Stimulated activated CD4-positive, alpha-beta T cell treated with anti-CD3 and anti-CD28 coated beads, Interleukin-15, amount 100 ng/mL, for 48 hours (primary cell): ENCODE measurements around the gene PAAF1.
"Not testable (repeated sequence)": the region's sequence is repeated elsewhere in the genome, so short reads cannot be mapped to it uniquely, and the experiment has no call there.

Experiments used
- DNase-seq, 2 donors: peaks; one replicate each; pipeline ENCODE4 v3.0.0-alpha.2; 2020; ENCODE audit warnings: low read depth in 2 of 2

The PAAF1 gene

DNA sequence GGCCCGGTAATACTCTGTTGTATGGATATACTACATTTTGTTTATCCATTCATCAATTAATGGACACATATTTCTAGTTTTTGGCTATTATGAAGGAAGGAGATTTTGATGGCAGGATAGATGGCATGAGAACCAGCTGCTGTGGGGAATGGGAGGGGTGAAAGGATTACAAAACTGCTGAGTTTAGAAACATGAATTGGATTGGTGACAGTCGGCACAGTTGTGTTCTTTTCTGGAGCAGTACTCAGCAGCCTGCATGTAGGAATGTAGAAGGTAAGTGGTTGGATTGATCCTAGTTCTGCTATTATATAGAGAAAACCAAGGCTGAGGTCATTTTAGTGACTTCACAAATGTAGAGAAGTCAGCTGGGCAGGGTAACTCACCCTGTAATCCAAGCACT, 7.1 kb downstream of the PAAF1 start:
- no peak for DNase-seq

GRCh38 chr11:73888244-73888643, 11.4 kb downstream of the PAAF1 start:
- DNase-seq: no peak

- DNase-seq: no peak
Observed at GRCh38 chr11:73889019-73889418, 12.2 kb downstream of the PAAF1 start.

GRCh38 chr11:73889536-73889935, 12.7 kb downstream of the PAAF1 start:
- no peak for DNase-seq

GRCh38 chr11:73893041-73893440, 16.2 kb downstream of the PAAF1 start:
- DNase-seq: no peak

DNA sequence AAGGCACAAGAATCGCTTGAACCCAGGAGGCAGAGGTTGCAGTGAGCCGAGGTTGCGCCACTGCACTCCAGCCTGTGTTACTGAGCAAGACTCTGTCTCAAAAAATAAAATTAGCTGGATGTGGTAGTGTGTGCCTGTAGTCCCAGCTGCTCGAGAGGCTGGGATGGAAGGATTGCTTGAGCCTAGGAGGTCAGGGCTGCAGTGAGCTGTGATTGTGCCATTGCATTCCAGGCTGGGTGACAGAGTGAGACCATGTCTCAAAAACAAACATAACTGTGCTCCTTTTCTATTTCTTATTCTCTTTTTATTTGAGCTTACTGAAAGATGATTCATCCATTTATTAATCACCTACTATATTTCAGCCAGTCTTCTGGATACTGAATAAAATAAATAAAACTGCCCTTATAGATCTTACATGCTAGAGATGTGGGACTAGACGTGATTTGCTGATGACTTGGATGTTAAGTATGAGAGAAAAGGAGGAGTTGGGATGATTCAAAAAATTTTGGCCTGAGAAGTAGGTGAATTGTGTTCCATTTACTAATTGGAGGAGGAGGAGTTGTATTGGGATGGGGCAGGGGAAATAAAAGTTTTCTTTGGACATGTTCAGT, 18.0 kb downstream of the PAAF1 start:
- DNase-seq: no peak

DNA sequence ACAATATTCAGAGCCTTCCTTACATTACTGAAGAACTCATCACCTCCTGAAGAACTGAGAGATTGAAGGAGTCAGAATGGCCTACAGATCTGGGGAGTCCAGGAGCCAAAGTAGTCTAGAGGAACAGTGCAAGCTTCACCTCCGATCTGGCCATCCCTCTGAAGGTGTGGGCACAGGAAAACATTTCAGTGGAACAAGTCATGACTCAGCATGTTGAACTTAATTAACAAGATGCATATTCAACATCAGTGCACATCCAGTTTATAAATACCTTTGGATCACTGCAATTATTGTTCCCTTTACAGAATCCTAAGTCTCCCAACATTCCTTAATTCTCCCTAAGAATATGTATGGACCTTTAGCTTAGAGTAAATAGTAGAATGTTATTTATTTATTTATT, 25.5 kb downstream of the PAAF1 start:
- no peak for DNase-seq

DNA sequence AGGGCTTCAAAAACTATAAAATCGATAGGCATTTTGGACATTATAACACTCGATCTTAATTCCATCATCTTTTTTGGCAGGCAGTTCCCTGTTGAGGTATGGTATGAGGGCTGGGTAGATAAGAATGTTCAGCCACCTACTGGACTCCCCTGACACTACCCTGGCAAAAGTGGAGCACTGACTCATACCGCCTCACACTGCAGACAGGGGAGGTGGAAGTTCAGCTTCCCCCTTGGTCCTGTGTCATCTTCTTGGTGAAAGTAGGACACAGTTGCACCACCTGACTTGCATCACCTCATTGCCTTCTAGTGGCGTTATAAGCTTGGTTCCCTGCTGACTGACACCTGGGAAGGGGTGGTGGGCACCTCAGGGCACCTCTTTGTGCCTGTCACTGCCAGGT, 30.4 kb downstream of the PAAF1 start:
- DNase-seq: no peak

GRCh38 chr11:73912026-73912425, 35.2 kb downstream of the PAAF1 start:
- DNase-seq: no peak

DNA sequence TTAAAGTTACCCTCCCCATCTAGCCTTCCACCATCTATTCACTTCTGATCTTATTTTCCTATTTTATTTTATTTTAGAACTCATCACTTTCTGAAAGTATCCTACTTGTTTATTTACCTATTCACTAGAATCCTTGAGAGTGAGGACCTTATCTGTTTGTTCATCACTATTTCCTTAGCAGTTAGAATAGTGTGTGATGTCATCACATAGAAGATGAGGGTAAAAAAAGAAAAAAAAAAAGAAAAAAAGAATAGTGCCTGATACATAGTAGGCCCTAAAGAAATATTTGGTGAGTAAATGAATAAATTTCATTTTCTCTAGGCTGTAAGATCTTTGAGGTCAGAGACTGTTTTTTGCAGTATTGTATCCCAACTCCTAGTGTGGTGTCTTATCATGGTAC, 36.7 kb downstream of the PAAF1 start:
- no peak for DNase-seq

DNA sequence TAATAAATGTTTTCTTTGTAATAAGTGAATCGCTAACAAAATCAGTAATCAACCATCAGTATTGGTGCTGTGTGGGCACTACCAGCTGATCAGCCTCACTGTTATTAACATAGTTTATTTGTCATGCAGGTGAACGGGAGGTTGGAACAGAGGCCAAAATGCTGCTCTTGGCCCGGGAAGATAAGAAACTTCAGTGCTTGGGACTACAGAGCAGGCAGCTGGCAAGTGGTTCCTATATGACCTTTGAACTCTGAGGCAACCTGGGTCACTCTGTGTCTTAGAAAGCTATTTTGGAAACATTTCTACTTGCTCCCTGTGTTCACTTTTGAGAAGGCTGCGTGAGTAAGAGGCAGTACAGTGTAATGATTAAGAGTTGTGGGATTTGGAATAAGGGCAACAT, 37.5 kb downstream of the PAAF1 start:
- DNase-seq: no peak

- no peak for DNase-seq
Observed at GRCh38 chr11:73916435-73916834, 39.6 kb downstream of the PAAF1 start.

DNA sequence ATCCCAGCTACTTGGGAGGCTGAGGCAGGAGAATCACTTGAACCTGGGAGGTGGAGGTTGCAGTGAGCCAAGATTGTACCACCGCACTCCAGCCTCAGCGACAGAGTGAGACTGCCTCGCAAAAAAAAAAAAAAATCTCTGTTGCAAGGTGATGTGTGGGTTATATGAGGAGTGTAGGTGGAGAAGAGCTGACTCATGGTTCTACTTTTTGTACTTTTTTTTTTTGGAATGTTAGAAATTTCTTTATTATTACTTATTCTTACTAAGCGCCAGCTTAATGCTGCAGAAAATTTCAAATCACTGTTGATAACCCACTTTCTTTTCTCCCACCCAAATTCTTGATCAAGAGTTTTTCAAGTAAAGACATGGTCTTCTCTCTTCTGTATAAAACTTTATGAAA, 44.4 kb downstream of the PAAF1 start:
- no peak for DNase-seq

DNA sequence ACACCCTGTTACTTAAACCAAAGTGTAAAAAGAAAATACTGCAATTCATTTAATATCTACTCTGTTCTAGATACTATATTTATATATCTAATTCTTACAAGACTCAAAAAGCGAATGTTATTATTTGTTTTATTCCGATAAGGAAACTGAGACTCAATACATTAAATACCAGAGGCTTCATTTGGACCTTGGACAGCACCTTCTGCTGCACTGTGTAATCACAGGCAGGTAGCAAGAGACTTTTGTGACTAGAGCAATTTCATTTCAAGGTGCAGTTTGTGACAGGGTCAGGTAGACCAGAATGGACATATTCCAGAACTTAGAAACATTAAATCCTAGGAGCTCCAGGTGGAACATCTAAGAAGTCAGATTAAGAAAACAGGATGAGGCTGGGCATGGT, 52.6 kb downstream of the PAAF1 start:
- DNase-seq: no peak

DNA sequence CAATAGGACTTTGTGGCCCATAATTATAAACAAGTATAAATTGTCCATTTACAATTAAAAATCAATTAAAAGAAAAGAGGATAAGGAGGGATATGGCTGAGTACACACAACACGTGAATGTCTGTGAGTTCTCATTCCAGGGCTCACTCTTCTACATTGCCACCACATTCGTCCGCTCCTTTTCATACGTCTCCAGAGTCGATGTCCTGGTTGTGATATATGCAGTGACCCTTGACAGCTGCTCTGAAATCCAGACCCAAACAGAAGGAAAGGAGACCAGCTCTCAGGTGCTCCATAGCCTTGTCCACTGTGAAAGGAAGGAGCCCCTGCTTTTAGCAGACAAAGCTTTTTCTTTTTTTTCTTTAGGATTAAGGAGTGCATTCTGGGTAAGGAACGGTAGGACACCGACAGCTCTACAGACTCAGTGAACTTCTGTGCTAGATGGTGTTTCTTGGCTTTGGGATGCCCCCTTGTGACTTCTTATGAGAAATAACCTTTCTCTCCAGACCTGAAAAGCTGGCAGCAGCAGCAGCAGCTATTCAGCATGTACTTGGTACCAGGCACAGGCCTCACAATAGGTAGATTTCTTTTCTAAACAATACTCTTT, 54.3 kb downstream of the PAAF1 start:
- DNase-seq: no peak

- no peak for DNase-seq
Observed at GRCh38 chr11:73931951-73932350, 55.2 kb downstream of the PAAF1 start.

DNA sequence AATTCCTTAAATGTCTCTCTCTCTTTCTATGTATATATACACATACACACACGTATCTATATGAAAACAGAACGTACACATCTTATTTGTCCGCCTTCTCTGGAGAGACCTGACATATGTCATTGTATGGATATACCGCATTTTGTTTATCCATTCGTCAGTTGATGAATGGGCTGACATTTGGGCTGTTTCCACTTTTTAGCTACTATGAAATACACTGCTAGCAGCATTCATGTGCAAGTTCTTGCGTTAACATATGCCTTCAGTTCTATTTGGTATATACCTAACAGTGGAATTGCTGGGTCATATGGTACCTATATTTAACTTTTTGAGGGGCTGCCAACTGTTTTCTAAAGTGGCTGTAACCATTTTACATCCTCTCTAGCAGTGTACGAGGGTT, 56.0 kb downstream of the PAAF1 start:
- DNase-seq: no peak

DNA sequence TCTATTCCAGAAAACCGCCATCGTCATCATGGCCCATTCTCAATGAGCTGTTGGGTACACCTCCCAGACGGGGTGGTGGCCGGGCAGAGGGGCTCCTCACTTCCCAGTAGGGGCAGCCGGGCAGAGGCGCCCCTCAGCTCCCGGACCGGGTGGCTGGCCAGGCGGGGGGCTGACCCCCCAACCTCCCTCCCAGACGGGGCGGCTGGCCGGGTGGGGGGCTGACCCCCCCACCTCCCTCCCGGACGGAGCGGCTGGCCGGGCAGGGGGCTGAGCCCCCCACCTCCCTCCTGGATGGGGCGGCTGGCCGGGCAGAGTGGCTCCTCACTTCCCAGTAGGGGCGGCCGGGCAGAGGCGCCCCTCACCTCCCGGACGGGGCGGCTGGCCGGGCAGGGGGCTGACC, 59.2 kb downstream of the PAAF1 start:
- DNase-seq: not testable (repeated sequence)

DNA sequence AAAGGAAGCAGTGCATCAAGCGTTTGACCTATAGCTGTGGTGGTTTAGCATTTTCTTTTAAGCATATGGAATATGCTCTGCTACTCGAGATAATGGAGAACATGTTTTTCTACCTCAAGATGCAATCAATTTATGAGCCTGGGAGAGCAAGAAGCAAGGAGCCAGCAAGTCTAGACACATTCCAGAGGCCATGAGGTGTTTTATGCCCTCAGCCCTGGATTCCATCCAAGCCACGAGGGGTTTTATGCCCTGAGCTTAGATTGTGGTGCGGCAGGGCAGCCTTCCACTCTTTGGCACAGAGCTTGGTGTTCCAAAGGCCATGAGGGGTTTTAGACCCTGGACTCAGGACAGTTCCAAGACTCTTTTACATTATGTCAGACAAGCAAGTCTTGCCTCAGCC, 62.3 kb downstream of the PAAF1 start:
- no peak for DNase-seq

DNA sequence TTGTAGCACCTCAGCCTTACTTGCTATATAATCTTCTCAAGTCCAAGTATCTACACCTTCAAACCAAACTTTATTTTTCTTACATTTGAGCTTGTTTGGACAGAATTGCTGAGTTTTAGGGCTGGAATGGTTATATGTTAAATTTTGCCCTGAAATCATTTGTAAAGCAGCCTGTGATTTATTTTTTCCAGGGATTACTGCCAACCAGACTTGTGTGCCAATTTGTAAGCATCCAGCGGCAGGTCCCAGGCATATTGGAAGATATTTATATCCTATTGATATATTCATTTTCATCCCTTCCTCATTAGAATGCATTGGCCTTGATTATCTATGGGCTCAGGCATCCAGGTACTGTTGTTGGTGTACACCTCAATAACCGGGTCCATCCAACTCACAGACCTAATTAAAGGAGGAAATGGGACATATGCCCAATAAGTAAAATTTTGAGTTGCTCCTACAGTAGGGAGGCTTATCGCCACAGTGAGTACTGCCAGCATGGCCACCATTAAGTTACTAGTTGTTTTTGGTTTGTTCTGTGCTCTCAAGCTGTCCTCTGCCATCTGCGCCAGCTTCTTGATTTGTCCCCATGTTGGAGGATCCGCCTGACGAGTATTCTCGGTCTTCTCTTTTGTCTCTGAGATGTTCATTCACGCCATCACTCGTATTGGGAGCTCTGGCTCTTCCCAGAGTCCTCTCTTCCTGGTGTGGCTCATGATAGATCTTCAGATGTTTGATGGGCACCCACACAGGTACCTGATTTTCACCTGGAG, 64.2 kb downstream of the PAAF1 start:
- no peak for DNase-seq

DNA sequence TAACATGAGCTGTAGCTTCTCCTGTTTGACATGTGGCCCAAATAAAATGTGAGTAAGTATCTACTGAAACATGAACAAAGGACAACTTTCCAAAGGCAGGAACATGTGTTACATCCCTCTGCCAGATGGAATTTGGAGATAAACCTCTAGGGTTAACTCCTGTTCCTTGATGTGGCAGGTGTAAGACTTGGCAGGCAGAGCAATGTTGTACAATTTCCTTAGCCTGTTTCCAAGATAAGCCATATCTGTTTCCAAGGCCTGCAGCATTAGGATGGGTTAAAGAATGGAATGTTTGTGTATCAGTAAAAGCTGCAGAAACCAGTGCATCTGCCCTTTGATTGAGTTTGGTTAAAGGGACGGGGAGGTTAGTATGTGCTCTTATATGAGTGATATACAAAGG, 65.2 kb downstream of the PAAF1 start:
- DNase-seq: no peak

DNA sequence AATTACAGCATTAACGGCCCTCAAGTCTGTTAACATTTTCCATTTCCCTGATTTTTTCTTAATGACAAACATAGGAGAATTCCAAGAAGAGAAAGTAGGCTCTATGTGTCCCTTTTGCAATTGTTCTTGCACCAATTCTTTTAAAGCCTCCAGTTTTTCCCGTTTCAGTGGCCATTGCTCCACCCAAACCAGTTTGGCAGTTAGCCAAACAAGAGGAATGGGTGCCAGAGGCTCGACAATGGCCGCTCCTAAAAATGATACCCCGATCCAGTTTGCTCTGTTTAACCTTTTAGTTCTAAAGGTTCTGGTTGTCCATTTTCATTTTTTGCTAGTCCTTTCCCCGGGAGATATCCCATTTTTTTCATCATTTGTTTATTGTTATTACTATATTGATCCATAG, 67.3 kb downstream of the PAAF1 start:
- DNase-seq: no peak

GRCh38 chr11:73944901-73945300, 68.1 kb downstream of the PAAF1 start:
- DNase-seq: no peak
